Measurements from ENCODE around the gene HES7. TPM values are rescaled to one million over a fixed set of nuclear protein-coding genes. Genes with fewer than 3 reads are reported as not detected.

The HES7 gene
- total and polyA plus RNA-seq, 9 of the 15 experiments (the other 6 are each of a cell fraction or from before 2014, with no cell fraction given), result 0.03 to 1.7 (median 0.14) TPM; not detected in 1

- TF ChIP-seq JUND (IDR thresholded peaks at IDR 0.05; ENCODE audit: borderline replicate concordance, low read depth, low read length) (0 out of 2 replicates have a peak, but pooled peaks have one; percentile 18), JUND (tag; IDR thresholded peaks at IDR 0.05; ENCODE audit: borderline replicate concordance, low read depth, low read length) (no peak; the same call in 2 of the 3 replicates), CEBPG (CRISPR knock-in tag; IDR thresholded peaks at IDR 0.05) (peak; percentile 90), CEBPG (tag; conservative IDR thresholded peaks at IDR 0.05 in 1 of 2, IDR thresholded peaks at IDR 0.05 in 1 of 2) (peak; percentile 83 to 90), RBBP5 (IDR thresholded peaks at IDR 0.05; ENCODE audit: borderline replicate concordance, insufficient read depth, low read length, poor library complexity, severe bottlenecking) (peak; percentile 48), NFIC (IDR thresholded peaks at IDR 0.05) (peak; percentile 81), CSDE1 (IDR thresholded peaks at IDR 0.05) (no peak), SNRNP70 (optimal IDR thresholded peaks at IDR 0.05; ENCODE audit: low read depth, low read length) (no peak), CHAMP1 (IDR thresholded peaks at IDR 0.05) (no peak), TAF1 (IDR thresholded peaks at IDR 0.05; ENCODE audit: control insufficient read depth, extremely low read depth, insufficient read depth, low read length, severe bottlenecking) (peak; percentile 84), ZNF232 (CRISPR knock-in tag; IDR thresholded peaks at IDR 0.05) (peak; percentile 56; the same call in 1 of the 2 replicates), FOXP4 (CRISPR knock-in tag; IDR thresholded peaks at IDR 0.05; ENCODE audit: borderline replicate concordance) (0 out of 2 replicates have a peak, but pooled peaks have one; percentile 21), MXI1 (IDR thresholded peaks at IDR 0.05; ENCODE audit: low read depth, low read length) (peak; percentile 65; the same call in 1 of the 2 replicates), FOSL1 (tag; conservative IDR thresholded peaks at IDR 0.05) (no peak), ZBTB5 (IDR thresholded peaks at IDR 0.05) (0 out of 2 replicates have a peak, but pooled peaks have one; percentile 49), NRF1 (conservative IDR thresholded peaks at IDR 0.05 in 1 of 2, IDR thresholded peaks at IDR 0.05 in 1 of 2) (peak; percentile 54 to 66; a peak in 3 of 4 replicates), NEUROD1 (IDR thresholded peaks at IDR 0.05; ENCODE audit: borderline replicate concordance, low read depth, low read length, partially characterized antibody) (no peak)
- TF ChIP-seq, protein P1, sequence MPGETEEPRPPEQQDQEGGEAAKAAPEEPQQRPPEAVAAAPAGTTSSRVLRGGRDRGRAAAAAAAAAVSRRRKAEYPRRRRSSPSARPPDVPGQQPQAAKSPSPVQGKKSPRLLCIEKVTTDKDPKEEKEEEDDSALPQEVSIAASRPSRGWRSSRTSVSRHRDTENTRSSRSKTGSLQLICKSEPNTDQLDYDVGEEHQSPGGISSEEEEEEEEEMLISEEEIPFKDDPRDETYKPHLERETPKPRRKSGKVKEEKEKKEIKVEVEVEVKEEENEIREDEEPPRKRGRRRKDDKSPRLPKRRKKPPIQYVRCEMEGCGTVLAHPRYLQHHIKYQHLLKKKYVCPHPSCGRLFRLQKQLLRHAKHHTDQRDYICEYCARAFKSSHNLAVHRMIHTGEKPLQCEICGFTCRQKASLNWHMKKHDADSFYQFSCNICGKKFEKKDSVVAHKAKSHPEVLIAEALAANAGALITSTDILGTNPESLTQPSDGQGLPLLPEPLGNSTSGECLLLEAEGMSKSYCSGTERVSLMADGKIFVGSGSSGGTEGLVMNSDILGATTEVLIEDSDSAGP (CRISPR knock-in tag; IDR thresholded peaks at IDR 0.05), result no peak
Measured at GRCh38 chr17:8152112-8152775, 28.3 kb upstream of the HES7 start, which contains the start of gene PER1 (continued).

Measured in K562 (cell line).